GM21367 (cell line): Measurements from ENCODE around the gene TAS2R41.

ENCODE experiments used
- ATAC-seq: cut with Tn5 transposase; IDR thresholded peaks from one replicate; pipeline ENCODE4 v1.9.1; 2021; ENCODE audit not compliant: unreplicated experiment

Gene TAS2R41

GRCh38 chr7:143477501-143478150, at the start of gene TAS2R41:
Gene TAS2R41, plus strand, starts transcription at chr7:143477873. Its CDS starts 0 bp downstream, at chr7:143477873.
- no peak for ATAC-seq

- no peak for ATAC-seq
Observed at GRCh38 chr7:143429770-143430698, 47.6 kb upstream of the TAS2R41 start.

- no peak for ATAC-seq
Observed at GRCh38 chr7:143431109-143431508, 46.6 kb upstream of the TAS2R41 start.

- no peak for ATAC-seq
Observed at GRCh38 chr7:143433759-143434158, 43.9 kb upstream of the TAS2R41 start.

- ATAC-seq: no peak
Observed at GRCh38 chr7:143434660-143435059, 43.0 kb upstream of the TAS2R41 start.

- no peak for ATAC-seq
Observed at GRCh38 chr7:143435266-143435665, 42.4 kb upstream of the TAS2R41 start.

GRCh38 chr7:143436325-143436946, 41.2 kb upstream of the TAS2R41 start:
- ATAC-seq: peak; percentile 84

GRCh38 chr7:143437578-143437977, 40.1 kb upstream of the TAS2R41 start:
- ATAC-seq: peak; percentile 50

- ATAC-seq: no peak
Observed at GRCh38 chr7:143439866-143440265, 37.8 kb upstream of the TAS2R41 start.

- no peak for ATAC-seq
Observed at GRCh38 chr7:143443153-143443552, 34.5 kb upstream of the TAS2R41 start, which contains the start of gene TAS2R60. Gene TAS2R60, plus strand, starts transcription at chr7:143443453. Its CDS starts 0 bp downstream, at chr7:143443453.

GRCh38 chr7:143444063-143444782, 33.5 kb upstream of the TAS2R41 start:
- no peak for ATAC-seq

GRCh38 chr7:143444785-143445184, 32.9 kb upstream of the TAS2R41 start:
- ATAC-seq: no peak

- ATAC-seq: no peak
Observed at GRCh38 chr7:143447466-143447865, 30.2 kb upstream of the TAS2R41 start.

- no peak for ATAC-seq
Observed at GRCh38 chr7:143448429-143448828, 29.2 kb upstream of the TAS2R41 start.

GRCh38 chr7:143449793-143450192, 27.9 kb upstream of the TAS2R41 start:
- no peak for ATAC-seq

GRCh38 chr7:143451122-143451521, 26.6 kb upstream of the TAS2R41 start:
- ATAC-seq: no peak

- no peak for ATAC-seq
Observed at GRCh38 chr7:143451746-143452145, 25.9 kb upstream of the TAS2R41 start.

GRCh38 chr7:143452495-143452894, 25.2 kb upstream of the TAS2R41 start:
- ATAC-seq: no peak

GRCh38 chr7:143454091-143454680, 23.5 kb upstream of the TAS2R41 start:
- ATAC-seq: no peak

- ATAC-seq: no peak
Observed at GRCh38 chr7:143455491-143455890, 22.2 kb upstream of the TAS2R41 start.

- no peak for ATAC-seq
Observed at GRCh38 chr7:143455942-143456341, 21.7 kb upstream of the TAS2R41 start.
